K562 (cell line): Measurements from ENCODE around the gene FKRP. TPM values are rescaled to one million over a fixed set of nuclear protein-coding genes. Genes with fewer than 3 reads are reported as not detected.

Source experiments
- BRF1 ChIP-seq: IDR thresholded peaks from 3 replicates; pipeline ENCODE4 v1.6.1; 2011; ENCODE audit warnings: borderline replicate concordance, mild to moderate bottlenecking; ENCODE audit not compliant: insufficient read length; ENCODE audit errors: extremely low read depth
- C11orf30 ChIP-seq: fragments of 450-650 bp; IDR thresholded peaks from 2 replicates; pipeline ENCODE4 v1.6.1; 2016; ENCODE audit warnings: low read depth, mild to moderate bottlenecking
- CBX1 ChIP-seq: sonication (generic); IDR thresholded peaks from 2 replicates; pipeline ENCODE4 v1.6.1; 2016; ENCODE audit warnings: antibody characterized with exemption, low read depth, mild to moderate bottlenecking
- CHCHD3 ChIP-seq: fragments of 250-450 bp; sonication (Bioruptor Pico); IDR thresholded peaks from 2 replicates; pipeline ENCODE4 v2.1.2; 2022; ENCODE audit warnings: mild to moderate bottlenecking
- E2F3 ChIP-seq: fragments of 250-450 bp; sonication (Bioruptor Pico); IDR thresholded peaks from 2 replicates; pipeline ENCODE4 v1.4.0; 2020; ENCODE audit warnings: mild to moderate bottlenecking
- HSF4 ChIP-seq: fragments of 250-450 bp; sonication (Bioruptor Pico); IDR thresholded peaks from 2 replicates; pipeline ENCODE4 v2.1.2; 2022; ENCODE audit warnings: mild to moderate bottlenecking, moderate library complexity, borderline replicate concordance
- ILF3 ChIP-seq: fragments of 450-650 bp; IDR thresholded peaks from 2 replicates; pipeline ENCODE4 v1.6.1; 2018; ENCODE audit warnings: antibody characterized with exemption, mild to moderate bottlenecking, moderate library complexity, borderline replicate concordance
- IRF2 ChIP-seq: sonication (generic); formaldehyde crosslinking; IDR thresholded peaks from 2 replicates; pipeline ENCODE4 v1.8.1; 2022; ENCODE audit warnings: mild to moderate bottlenecking, missing genetic modification reagents
- KLF10 ChIP-seq: fragments of 250-450 bp; sonication (Bioruptor Pico); IDR thresholded peaks from 2 replicates; pipeline ENCODE4 v1.6.1; 2021; ENCODE audit warnings: matching md5 sums
- MTA1 ChIP-seq: fragments of 450-650 bp; IDR thresholded peaks from 2 replicates; pipeline ENCODE4 v1.6.1; 2017; ENCODE audit warnings: borderline replicate concordance
- NR2F6 ChIP-seq: fragments of 450-650 bp; formaldehyde crosslinking; IDR thresholded peaks from 2 replicates; pipeline ENCODE4 v1.4.0; 2020; ENCODE audit warnings: mild to moderate bottlenecking
- PCBP2 ChIP-seq: fragments of 200-400 bp; formaldehyde crosslinking; IDR thresholded peaks from 2 replicates; pipeline ENCODE4 v1.6.1; 2018; ENCODE audit warnings: low read length, low read depth, mild to moderate bottlenecking, moderate library complexity; ENCODE audit not compliant: poor library complexity, severe bottlenecking
- PHF21A ChIP-seq: fragments of 450-650 bp; IDR thresholded peaks from 2 replicates; pipeline ENCODE4 v1.6.1; 2017; ENCODE audit warnings: low read depth, borderline replicate concordance
- PRPF4 ChIP-seq: fragments of 200-400 bp; formaldehyde crosslinking; IDR thresholded peaks from one replicate; pipeline ENCODE4 v1.6.1; 2017; ENCODE audit warnings: low read length, low read depth, mild to moderate bottlenecking; ENCODE audit not compliant: insufficient read depth, poor library complexity, severe bottlenecking
- PURB ChIP-seq: sonication (generic); formaldehyde crosslinking; IDR thresholded peaks from 2 replicates; pipeline ENCODE4 v1.9.0; 2021; ENCODE audit warnings: low read depth, mild to moderate bottlenecking, missing genetic modification reagents
- RAD21 ChIP-seq, 2 experiments: fragments of 250-450 bp in 1 of 2; fragments of 450-650 bp in 1 of 2; sonication (Bioruptor Pico) in 1 of 2; formaldehyde crosslinking in 1 of 2; IDR thresholded peaks in 1 of 2; conservative IDR thresholded peaks in 1 of 2; 2 replicates each; pipeline versions ENCODE4 v1.4.0 to v1.8.0; 2020 to 2022; ENCODE audit warnings: mild to moderate bottlenecking in 2 of 2, moderate library complexity in 1 of 2
- SMARCE1 ChIP-seq: fragments of 450-650 bp; IDR thresholded peaks from 2 replicates; pipeline ENCODE4 v1.7.1; 2016; ENCODE audit warnings: mild to moderate bottlenecking
- SNIP1 ChIP-seq: fragments of 450-650 bp; IDR thresholded peaks from 2 replicates; pipeline ENCODE4 v1.7.1; 2017; ENCODE audit warnings: low read depth, mild to moderate bottlenecking
- TARDBP ChIP-seq: fragments of 450-650 bp; IDR thresholded peaks from 2 replicates; pipeline ENCODE4 v1.6.1; 2016
- TBP ChIP-seq: optimal IDR thresholded peaks from 2 replicates; pipeline ENCODE3; 2011; ENCODE audit warnings: low read depth, low read length, improper control_type of control experiment
- ZNF175 ChIP-seq: fragments of 200-800 bp; sonication (Bioruptor generic); IDR thresholded peaks from 2 replicates; pipeline ENCODE4 v1.6.1; 2016; ENCODE audit warnings: low read depth, mild to moderate bottlenecking, missing genetic modification characterization, missing compliant biosample characterization
- ZNF24 ChIP-seq: fragments of 450-650 bp; IDR thresholded peaks from 2 replicates; pipeline ENCODE4 v1.6.1; 2016
- ZNF3 ChIP-seq: fragments of 250-450 bp; sonication (Bioruptor Pico); IDR thresholded peaks from 2 replicates; pipeline ENCODE4 v1.5.0; 2021; ENCODE audit warnings: mild to moderate bottlenecking, moderate library complexity
- polyA plus RNA-seq, 8 experiments: library from polyadenylated mRNA; depleted of rRNA in 4 of 8; stranded (reverse) in 5 of 8; unstranded in 3 of 8; fragments of >200 nt; fragmentation: Nextera tagmentation in 2 of 8; fragmentation: Illumina TruSeq in 1 of 8; extraction: Ambion mirVana in 2 of 8; extraction: Trizol in 1 of 8; gene quantifications; 2 replicates each; pipeline versions ENCODE4 v1.2.1 to v1.2.3, GENCODE V29; 2011 to 2014; ENCODE audit warnings: inconsistent platforms in 1 of 8, missing spikeins in 1 of 8
- total RNA-seq, 7 experiments: library from RNA; depleted of rRNA in 6 of 7; stranded (reverse); fragments of >200 nt in 6 of 7; fragmentation: Illumina TruSeq in 2 of 7; extraction: Trizol in 2 of 7; gene quantifications; 2 replicates each; pipeline versions ENCODE4 v1.2.1 to v1.2.3, GENCODE V29; 2011 to 2021; ENCODE audit warnings: low replicate concordance in 1 of 7
- TF ChIP-seq, protein P1 (sequence below): fragments of 250-450 bp; sonication (Bioruptor Pico); IDR thresholded peaks from 2 replicates; pipeline ENCODE4 v1.4.0; 2020
- TF ChIP-seq, protein P2 (sequence below): fragments of 450-650 bp; IDR thresholded peaks from 2 replicates; pipeline ENCODE4 v1.6.1; 2017; ENCODE audit warnings: antibody characterized with exemption
- TF ChIP-seq, protein P3 (sequence below): sonication (generic); formaldehyde crosslinking; IDR thresholded peaks from 2 replicates; pipeline ENCODE4 v1.8.0; 2022; ENCODE audit warnings: missing genetic modification reagents, mild to moderate bottlenecking, borderline replicate concordance

Gene FKRP
- total and polyA plus RNA-seq, 9 of the 15 experiments (the other 6 are each of a cell fraction or from before 2014, with no cell fraction given), result 0.68 to 16.1 (median 6.5) TPM

DNA sequence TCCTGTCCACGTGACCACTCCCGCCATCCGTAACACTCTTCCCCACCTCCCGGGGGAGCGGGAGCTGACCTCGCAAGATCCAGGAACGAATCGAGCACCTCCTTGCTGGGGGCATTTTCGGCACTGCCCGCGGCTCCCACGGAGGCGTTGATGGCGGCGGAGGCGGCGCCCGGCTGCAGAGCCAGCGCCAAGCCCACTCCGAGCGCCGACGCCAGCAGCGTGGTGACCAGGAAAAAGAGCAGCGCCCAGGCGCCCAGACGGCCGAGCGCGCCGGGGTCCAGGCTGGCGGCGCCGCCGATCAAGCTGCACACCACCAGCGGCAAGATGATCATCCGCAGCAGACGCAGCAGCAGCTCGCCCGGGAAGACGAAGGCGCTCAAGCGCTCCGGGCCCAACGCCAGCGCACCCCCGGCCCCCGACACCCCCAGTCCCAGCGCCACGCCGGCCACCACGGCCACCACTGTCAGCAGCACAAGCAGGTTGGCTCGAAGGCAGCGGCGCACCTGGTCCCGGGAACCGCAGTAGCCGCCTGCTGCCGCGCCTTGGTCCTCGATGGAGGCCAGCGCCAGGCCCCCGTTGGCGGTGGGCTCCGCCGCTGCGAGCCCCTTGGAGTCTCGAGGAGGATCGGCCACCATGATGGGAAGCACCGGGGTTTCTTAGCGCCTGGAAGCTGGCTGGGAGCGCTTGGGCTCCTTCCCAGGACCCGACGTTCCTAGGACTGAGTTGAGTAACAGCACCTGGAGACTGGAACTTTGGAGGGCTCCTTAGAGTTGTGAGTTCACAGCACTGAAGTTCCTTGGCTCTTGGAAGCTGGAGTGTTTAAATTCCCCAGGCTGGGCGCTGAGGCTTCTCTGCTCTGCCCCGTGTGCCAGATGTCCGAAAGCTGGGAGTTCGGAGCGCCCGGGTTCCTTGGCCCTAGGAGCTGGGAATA is 41.7 kb downstream of the FKRP start (continued):
- peak; percentile 26 for TF ChIP-seq PCBP2
- no peak for TF ChIP-seq CBX1
- peak; percentile 28 for TF ChIP-seq TBP
- no peak for TF ChIP-seq TARDBP
- no peak for TF ChIP-seq PHF21A
- TF ChIP-seq ZNF175 (CRISPR knock-in tag), result no peak
- TF ChIP-seq CHCHD3, result no peak
- no peak for TF ChIP-seq ZNF24
- peak; percentile 67 for TF ChIP-seq PRPF4
- TF ChIP-seq, protein P1, sequence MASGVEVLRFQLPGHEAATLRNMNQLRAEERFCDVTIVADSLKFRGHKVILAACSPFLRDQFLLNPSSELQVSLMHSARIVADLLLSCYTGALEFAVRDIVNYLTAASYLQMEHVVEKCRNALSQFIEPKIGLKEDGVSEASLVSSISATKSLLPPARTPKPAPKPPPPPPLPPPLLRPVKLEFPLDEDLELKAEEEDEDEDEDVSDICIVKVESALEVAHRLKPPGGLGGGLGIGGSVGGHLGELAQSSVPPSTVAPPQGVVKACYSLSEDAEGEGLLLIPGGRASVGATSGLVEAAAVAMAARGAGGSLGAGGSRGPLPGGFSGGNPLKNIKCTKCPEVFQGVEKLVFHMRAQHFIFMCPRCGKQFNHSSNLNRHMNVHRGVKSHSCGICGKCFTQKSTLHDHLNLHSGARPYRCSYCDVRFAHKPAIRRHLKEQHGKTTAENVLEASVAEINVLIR (CRISPR knock-in tag), result no peak
- no peak for TF ChIP-seq HSF4
- TF ChIP-seq E2F3 (CRISPR knock-in tag), result 0 out of 2 replicates have a peak, but pooled peaks have one; percentile 36
- no peak for TF ChIP-seq SNIP1
- TF ChIP-seq ILF3, result no peak; the same call in 1 of the 2 replicates
- no peak for TF ChIP-seq RAD21 (CRISPR knock-in tag; conservative IDR thresholded peaks at IDR 0.05 in 1 of 2, IDR thresholded peaks at IDR 0.05 in 1 of 2)
- no peak for TF ChIP-seq NR2F6 (CRISPR knock-in tag)
- TF ChIP-seq MTA1, result no peak
- TF ChIP-seq, protein P2, sequence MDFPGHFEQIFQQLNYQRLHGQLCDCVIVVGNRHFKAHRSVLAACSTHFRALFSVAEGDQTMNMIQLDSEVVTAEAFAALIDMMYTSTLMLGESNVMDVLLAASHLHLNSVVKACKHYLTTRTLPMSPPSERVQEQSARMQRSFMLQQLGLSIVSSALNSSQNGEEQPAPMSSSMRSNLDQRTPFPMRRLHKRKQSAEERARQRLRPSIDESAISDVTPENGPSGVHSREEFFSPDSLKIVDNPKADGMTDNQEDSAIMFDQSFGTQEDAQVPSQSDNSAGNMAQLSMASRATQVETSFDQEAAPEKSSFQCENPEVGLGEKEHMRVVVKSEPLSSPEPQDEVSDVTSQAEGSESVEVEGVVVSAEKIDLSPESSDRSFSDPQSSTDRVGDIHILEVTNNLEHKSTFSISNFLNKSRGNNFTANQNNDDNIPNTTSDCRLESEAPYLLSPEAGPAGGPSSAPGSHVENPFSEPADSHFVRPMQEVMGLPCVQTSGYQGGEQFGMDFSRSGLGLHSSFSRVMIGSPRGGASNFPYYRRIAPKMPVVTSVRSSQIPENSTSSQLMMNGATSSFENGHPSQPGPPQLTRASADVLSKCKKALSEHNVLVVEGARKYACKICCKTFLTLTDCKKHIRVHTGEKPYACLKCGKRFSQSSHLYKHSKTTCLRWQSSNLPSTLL, result no peak
- TF ChIP-seq C11orf30, result no peak
- TF ChIP-seq PURB (CRISPR knock-in tag), result no peak
- TF ChIP-seq IRF2, result no peak
- TF ChIP-seq BRF1, result no peak
- TF ChIP-seq KLF10 (CRISPR knock-in tag), result no peak
- no peak for TF ChIP-seq SMARCE1
- TF ChIP-seq ZNF3, result no peak
- TF ChIP-seq, protein P3, sequence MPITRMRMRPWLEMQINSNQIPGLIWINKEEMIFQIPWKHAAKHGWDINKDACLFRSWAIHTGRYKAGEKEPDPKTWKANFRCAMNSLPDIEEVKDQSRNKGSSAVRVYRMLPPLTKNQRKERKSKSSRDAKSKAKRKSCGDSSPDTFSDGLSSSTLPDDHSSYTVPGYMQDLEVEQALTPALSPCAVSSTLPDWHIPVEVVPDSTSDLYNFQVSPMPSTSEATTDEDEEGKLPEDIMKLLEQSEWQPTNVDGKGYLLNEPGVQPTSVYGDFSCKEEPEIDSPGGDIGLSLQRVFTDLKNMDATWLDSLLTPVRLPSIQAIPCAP (CRISPR knock-in tag), result no peak
